CD14-positive monocyte (primary cell): ENCODE measurements around the gene CDH13. TPM values are rescaled to one million over a fixed set of nuclear protein-coding genes. Genes with fewer than 3 reads are reported as not detected.

Experiments used
- DNase-seq, 3 donors: peaks; one replicate each; pipeline ENCODE4 v3.0.0-alpha.2; 2011 to 2022
- H2AFZ ChIP-seq: 2 replicates; pipeline ENCODE4 v1.6.0; 2012; ENCODE audit warnings: mild to moderate bottlenecking, low read depth, low read length, inconsistent platforms; ENCODE audit not compliant: insufficient read depth, poor library complexity, severe bottlenecking
- H3K27ac ChIP-seq, 2 donors: 1 replicate in 1 of 2; 2 replicates in 1 of 2; pipeline ENCODE4 v1.5.1; 2012 to 2013; ENCODE audit warnings: low read length in 2 of 2, control low read depth in 1 of 2, inconsistent platforms in 1 of 2, low read depth in 1 of 2, mild to moderate bottlenecking in 1 of 2
- H3K27me3 ChIP-seq, 2 donors: one replicate each; pipeline versions ENCODE4 v1.6.0 to v1.6.1; 2011 to 2013; ENCODE audit warnings: low read length in 2 of 2; ENCODE audit not compliant: control insufficient read depth in 2 of 2, insufficient read depth in 2 of 2
- H3K36me3 ChIP-seq, 2 donors: replicated peaks in 1 of 2; 1 replicate in 1 of 2; 2 replicates in 1 of 2; pipeline versions ENCODE4 v1.5.1 to v1.6.1; 2012 to 2013; ENCODE audit warnings: low read length in 2 of 2, control low read depth in 1 of 2, inconsistent platforms in 1 of 2, mild to moderate bottlenecking in 1 of 2; ENCODE audit not compliant: insufficient read depth in 2 of 2, control insufficient read depth in 1 of 2
- H3K4me1 ChIP-seq, 2 donors: 1 replicate in 1 of 2; 2 replicates in 1 of 2; pipeline versions ENCODE4 v1.5.1 to v1.6.1; 2012 to 2013; ENCODE audit warnings: low read length in 2 of 2, control low read depth in 1 of 2, inconsistent platforms in 1 of 2, mild to moderate bottlenecking in 1 of 2, moderate library complexity in 1 of 2; ENCODE audit not compliant: insufficient read depth in 2 of 2, control insufficient read depth in 1 of 2
- H3K4me2 ChIP-seq: replicated peaks from 2 replicates; pipeline ENCODE3; 2012; ENCODE audit warnings: low read length, moderate library complexity, mild to moderate bottlenecking; ENCODE audit not compliant: poor library complexity, severe bottlenecking; ENCODE audit errors: extremely low read depth
- H3K4me3 ChIP-seq, 3 experiments: fragments of 200-600 bp in 1 of 3; sonication (generic) in 1 of 3; replicated peaks in 1 of 3; 1 replicate in 2 of 3; 2 replicates in 1 of 3; pipeline ENCODE4 v1.5.1; 2011 to 2013; ENCODE audit warnings: low read length in 3 of 3, mild to moderate bottlenecking in 3 of 3, control low read depth in 2 of 3, low read depth in 2 of 3, inconsistent platforms in 1 of 3, moderate library complexity in 1 of 3
- H3K79me2 ChIP-seq: 2 replicates; pipeline ENCODE4 v1.6.0; 2012; ENCODE audit warnings: mild to moderate bottlenecking, control low read depth, inconsistent platforms, low read length, moderate library complexity; ENCODE audit not compliant: insufficient read depth
- H3K9ac ChIP-seq: 2 replicates; pipeline ENCODE4 v1.6.0; 2017; ENCODE audit warnings: low read length, mild to moderate bottlenecking; ENCODE audit not compliant: insufficient read depth, poor library complexity, severe bottlenecking
- H3K9me3 ChIP-seq, 2 donors: replicated peaks in 1 of 2; 1 replicate in 1 of 2; 2 replicates in 1 of 2; pipeline versions ENCODE4 v1.5.1 to v1.6.1; 2012 to 2013; ENCODE audit warnings: low read length in 2 of 2, control low read depth in 1 of 2; ENCODE audit not compliant: control insufficient read depth in 1 of 2, insufficient read depth in 1 of 2
- H4K20me1 ChIP-seq: 2 replicates; pipeline ENCODE4 v1.6.0; 2012; ENCODE audit warnings: mild to moderate bottlenecking, low read length, control low read depth, moderate library complexity; ENCODE audit not compliant: insufficient read depth
- H3K27ac Mint-ChIP-seq, 7 donors: one replicate each; pipeline ENCODE4 v1.8.0; 2020; ENCODE audit warnings: mild to moderate bottlenecking in 7 of 7, mixed read lengths in 7 of 7, moderate library complexity in 6 of 7, inconsistent platforms in 2 of 7
- H3K27me3 Mint-ChIP-seq, 3 donors: one replicate each; pipeline ENCODE4 v1.8.0; 2021 to 2022; ENCODE audit warnings: low read depth in 3 of 3, mild to moderate bottlenecking in 3 of 3, mixed read lengths in 3 of 3, moderate library complexity in 3 of 3, inconsistent platforms in 1 of 3
- H3K36me3 Mint-ChIP-seq, 2 donors: one replicate each; pipeline ENCODE4 v1.8.0; 2020; ENCODE audit warnings: mixed read lengths in 2 of 2, inconsistent platforms in 1 of 2, mild to moderate bottlenecking in 1 of 2
- H3K4me1 Mint-ChIP-seq: one replicate; pipeline ENCODE4 v1.8.0; 2020; ENCODE audit warnings: mild to moderate bottlenecking, mixed read lengths
- H3K4me3 Mint-ChIP-seq, 2 donors: one replicate each; pipeline ENCODE4 v1.8.0; 2020; ENCODE audit warnings: mild to moderate bottlenecking in 2 of 2, mixed read lengths in 2 of 2, moderate library complexity in 1 of 2
- H3K9me3 Mint-ChIP-seq, 7 donors: one replicate each; pipeline ENCODE4 v1.8.0; 2020 to 2022; ENCODE audit warnings: mixed read lengths in 7 of 7, mild to moderate bottlenecking in 6 of 7, moderate library complexity in 6 of 7, inconsistent platforms in 2 of 7
- CTCF ChIP-seq: fragments of 200-600 bp; IDR thresholded peaks from one replicate; pipeline ENCODE4 v1.8.0; 2022; ENCODE audit warnings: antibody characterized with exemption, mild to moderate bottlenecking
- WGBS: methylation state at CpG from one replicate; pipeline ENCODE4 v1.1.5; 2013; ENCODE audit warnings: missing lambda C conversion rate; ENCODE audit not compliant: insufficient coverage; 5-methylcytosine and 5-hydroxymethylcytosine counted together
- intact Hi-C, 2 donors: fragments of 100-400 bp; cut with micrococcal nuclease; formaldehyde crosslinking; loops; one replicate each; pipeline versions ENCODE4 v1.15.0 to v1.15.1; 2023
- polyA plus RNA-seq, 3 donors: library from polyadenylated mRNA; depleted of rRNA in 1 of 3; unstranded in 2 of 3; stranded (reverse) in 1 of 3; fragments of 300-500 nt in 2 of 3; fragments of >200 nt in 1 of 3; fragmentation: Illumina TruSeq in 2 of 3; gene quantifications; 1 replicate in 2 of 3; 2 replicates in 1 of 3; pipeline ENCODE4 v1.2.3, GENCODE V29; 2012 to 2021

Gene CDH13
- polyA plus RNA-seq, 3 donors: 0.13 to 0.19 TPM; not detected in 1

- H3K4me2 ChIP-seq: no peak overlapping the region
- intact Hi-C loops: no loop called here
- no peak for DNase-seq
- peaks cover 0 to 5% (median 0%) of the 10 kb centered on the region in 7 donors for H3K9me3 Mint-ChIP-seq
- no peaks in the 10 kb centered on the region for H3K79me2 ChIP-seq
- H3K27me3 Mint-ChIP-seq: peaks cover 0 to 5% (median 5%) of the 10 kb centered on the region in 3 donors
- no peaks in the 10 kb centered on the region for H3K36me3 ChIP-seq
- no peaks in the 10 kb centered on the region for H3K4me1 ChIP-seq
- no peak overlapping the region for H3K4me3 ChIP-seq
- no peak overlapping the region for H3K9ac ChIP-seq
- no peaks in the 10 kb centered on the region for H4K20me1 ChIP-seq
- no peak overlapping the region for H3K27ac ChIP-seq
- no peaks in the 10 kb centered on the region for H3K9me3 ChIP-seq
- no peak for TF ChIP-seq CTCF
- H3K27ac Mint-ChIP-seq: no peak overlapping the region
- no peaks in the 10 kb centered on the region for H3K36me3 Mint-ChIP-seq
- WGBS: no CpG with 5 or more reads among the region's 3 CpGs
- no peak overlapping the region for H2AFZ ChIP-seq
- H3K4me3 Mint-ChIP-seq: no peak overlapping the region
- H3K4me1 Mint-ChIP-seq: no peaks in the 10 kb centered on the region
- H3K27me3 ChIP-seq: no peaks in the 10 kb centered on the region
These were observed 111.9 kb downstream of the CDH13 start for GRCh38 chr16:82738699-82739098.

- Histone ChIP-seq H4K20me1 (no peaks in the 10 kb centered on the region), H3K9ac (no peak overlapping the region), H3K4me3 (no peak overlapping the region), H3K4me2 (no peak overlapping the region), H3K9me3 (no peaks in the 10 kb centered on the region), H3K27me3 (no peaks in the 10 kb centered on the region), H3K27ac (no peak overlapping the region), H3K79me2 (no peaks in the 10 kb centered on the region), H3K36me3 (no peaks in the 10 kb centered on the region), H3K4me1 (no peaks in the 10 kb centered on the region), H2AFZ (no peak overlapping the region)
- 33% methylated on average over 1 of the region's 5 CpGs for WGBS
- Mint-ChIP-seq H3K9me3 (peaks cover 0 to 2% (median 0%) of the 10 kb centered on the region in 7 donors), H3K27ac (no peak overlapping the region), H3K4me1 (no peaks in the 10 kb centered on the region), H3K27me3 (peaks cover 0 to 5% (median 3%) of the 10 kb centered on the region in 3 donors), H3K36me3 (no peaks in the 10 kb centered on the region), H3K4me3 (no peak overlapping the region)
- intact Hi-C loops: no loop called here
- TF ChIP-seq CTCF: no peak
- DNase-seq: no peak
These were observed 114.4 kb downstream of the CDH13 start for GRCh38 chr16:82741073-82741615.
